ENCODE results near the gene MGAT4B.

The MGAT4B gene

DNA sequence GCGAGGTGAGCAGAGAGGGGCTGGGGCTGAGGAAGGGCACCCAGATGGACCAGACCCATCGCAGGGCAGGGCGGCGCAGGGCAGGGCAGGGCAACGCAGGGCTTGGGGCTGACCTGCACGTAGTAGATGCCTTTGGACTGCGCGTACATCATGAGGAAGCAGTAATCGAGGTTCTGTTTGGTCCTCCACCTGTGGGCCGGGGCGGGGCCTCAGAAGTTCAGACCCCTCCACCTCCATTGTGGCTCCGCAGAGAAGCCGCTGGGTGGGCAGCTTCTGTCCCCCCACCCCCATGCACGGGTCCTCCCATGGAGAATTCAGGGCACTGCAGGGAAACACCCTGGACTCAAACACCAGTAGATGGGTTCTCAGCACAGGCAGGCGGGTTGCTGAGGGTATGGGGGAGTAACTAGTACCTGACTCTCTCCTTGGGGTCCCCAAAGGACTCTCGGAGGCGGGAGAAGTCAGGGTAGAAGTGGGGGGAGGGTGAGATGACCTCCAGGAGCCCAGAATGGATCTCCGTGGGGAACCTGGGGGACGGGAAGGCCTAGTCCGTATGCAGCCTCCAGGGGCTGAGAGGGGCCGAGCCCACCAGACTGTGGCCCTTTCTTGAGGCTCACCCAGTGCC lies 6.5 kb downstream of the MGAT4B start:
- H3K79me2 ChIP-seq (ENCODE audit: control insufficient read depth, insufficient read depth, low read length, poor library complexity): peaks cover 10% of the 10 kb centered on the region
- WGBS (ENCODE audit: extremely low coverage, insufficient coverage, insufficient read length): no CpG with 5 or more reads among the region's 21 CpGs
- no peak overlapping the region for H3K9ac ChIP-seq (ENCODE audit: low read length)
- peaks cover 13 to 21% of the 10 kb centered on the region in 2 experiments for H3K4me1 ChIP-seq (ENCODE audit: control insufficient read depth in 1 of 2, insufficient read depth in 2 of 2, low read length in 2 of 2)
- H2BK120ac ChIP-seq (ENCODE audit: insufficient read depth, low read length, poor library complexity): no peak overlapping the region
- no peak overlapping the region for H4K91ac ChIP-seq (ENCODE audit: low read depth, low read length)
- H3K79me1 ChIP-seq (ENCODE audit: low read length): peaks cover 7% of the 10 kb centered on the region
- H4K8ac ChIP-seq (ENCODE audit: low read depth, low read length): no peak overlapping the region
- H2AFZ ChIP-seq (ENCODE audit: insufficient read depth, low read length, poor library complexity): no peak overlapping the region
- H2BK12ac ChIP-seq (ENCODE audit: low read length): no peak overlapping the region
- H2BK5ac ChIP-seq (ENCODE audit: low read depth, low read length, poor library complexity): no peak overlapping the region
- peaks cover 63% of the 10 kb centered on the region in 2 experiments for H3K36me3 ChIP-seq (ENCODE audit: control insufficient read depth in 1 of 2, insufficient read depth in 2 of 2, low read length in 2 of 2)
- no peak overlapping the region for H2AK5ac ChIP-seq (ENCODE audit: low read length)
- no peak overlapping the region for H3K14ac ChIP-seq (ENCODE audit: low read length)
- no peak overlapping the region for H3K4me3 ChIP-seq (ENCODE audit: low read depth, low read length)
- H3K4ac ChIP-seq (ENCODE audit: low read depth, low read length): no peak overlapping the region
- no peak overlapping the region for H3K27ac ChIP-seq (ENCODE audit: low read depth, low read length)
- H3K18ac ChIP-seq (ENCODE audit: low read length): no peak overlapping the region
- H3K27me3 ChIP-seq (ENCODE audit: insufficient read depth, low read length): no peaks in the 10 kb centered on the region
- DNase-seq: no peak
- H3K4me2 ChIP-seq (ENCODE audit: low read length): no peak overlapping the region
- no peak overlapping the region for H3K23ac ChIP-seq (ENCODE audit: low read length)
- H3K9me3 ChIP-seq (ENCODE audit: insufficient read depth, low read depth, low read length): no peaks in the 10 kb centered on the region
- H4K12ac ChIP-seq (ENCODE audit: low read depth, low read length): no peak overlapping the region

DNA sequence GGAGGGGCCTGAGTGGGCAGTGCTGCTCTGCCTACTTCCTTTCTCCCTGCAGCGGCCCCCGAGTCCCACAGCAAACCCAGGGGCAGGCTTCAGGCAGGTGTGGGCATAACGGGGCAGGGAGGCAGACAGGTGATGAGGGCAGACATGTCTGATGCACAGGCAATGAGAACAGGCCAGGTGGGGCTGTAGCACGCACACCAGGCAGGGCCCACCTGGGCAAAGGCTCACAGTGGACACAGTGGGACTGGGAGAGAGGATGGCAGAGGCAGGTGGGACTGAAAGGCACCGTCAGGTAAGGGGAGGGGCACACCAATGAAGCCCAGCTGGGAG lies 7.1 kb downstream of the MGAT4B start:
- WGBS (ENCODE audit: extremely low coverage, insufficient coverage, insufficient read length): no CpG with 5 or more reads among the region's 5 CpGs
- no peak overlapping the region for H3K23ac ChIP-seq (ENCODE audit: low read length)

DNA sequence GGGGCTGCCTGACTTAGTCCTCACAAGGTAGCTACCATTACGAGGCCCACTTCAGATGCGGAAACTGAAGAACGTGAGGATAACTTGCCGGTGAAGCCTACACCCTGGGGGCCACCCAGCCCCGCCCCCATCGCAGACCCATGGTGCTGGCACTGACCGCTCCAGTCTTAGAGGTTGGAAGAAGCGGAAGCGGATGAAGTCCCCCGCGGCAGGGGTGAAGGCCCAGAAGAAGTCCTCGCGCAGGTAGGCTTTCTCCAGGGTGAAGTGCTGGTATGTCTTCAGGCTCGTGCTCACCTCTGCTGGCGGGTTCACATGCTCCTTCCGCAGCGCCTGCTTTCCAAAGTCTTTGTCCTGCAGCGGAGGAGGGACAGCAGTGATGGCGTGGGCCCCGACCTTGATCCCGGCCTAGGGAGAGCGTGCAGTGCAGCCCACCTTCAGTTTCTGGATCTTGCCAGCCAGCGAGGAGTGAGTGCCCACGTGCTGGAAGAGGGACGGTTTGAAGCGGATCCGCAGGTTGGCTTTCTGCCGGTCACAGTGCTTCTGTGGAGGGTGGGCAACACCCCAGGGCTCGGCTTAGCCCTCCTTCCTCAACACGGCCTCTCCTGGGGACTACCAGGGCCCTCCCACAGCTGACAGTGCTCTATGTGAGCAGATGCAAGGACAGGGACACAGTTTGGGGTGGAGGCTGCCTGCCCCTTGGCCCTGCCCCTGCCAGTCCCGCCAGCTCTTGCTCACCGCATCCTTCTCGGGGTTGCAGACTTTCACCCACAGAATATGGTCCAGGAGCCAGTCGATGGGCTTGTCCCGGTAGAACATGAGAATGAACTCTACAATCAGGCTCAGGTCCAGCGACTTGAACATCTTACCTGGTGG lies 7.7 kb downstream of the MGAT4B start:
- H3K79me2 ChIP-seq (ENCODE audit: control insufficient read depth, insufficient read depth, low read length, poor library complexity): peaks cover 6% of the 10 kb centered on the region
- H3K4me2 ChIP-seq (ENCODE audit: low read length): no peak overlapping the region
- no peak overlapping the region for H3K14ac ChIP-seq (ENCODE audit: low read length)
- H2BK120ac ChIP-seq (ENCODE audit: insufficient read depth, low read length, poor library complexity): no peak overlapping the region
- H3K23ac ChIP-seq (ENCODE audit: low read length): no peak overlapping the region
- no peaks in the 10 kb centered on the region for H3K27me3 ChIP-seq (ENCODE audit: insufficient read depth, low read length)
- H3K4ac ChIP-seq (ENCODE audit: low read depth, low read length): no peak overlapping the region
- H4K12ac ChIP-seq (ENCODE audit: low read depth, low read length): no peak overlapping the region
- peaks cover 14 to 18% of the 10 kb centered on the region in 2 experiments for H3K4me1 ChIP-seq (ENCODE audit: control insufficient read depth in 1 of 2, insufficient read depth in 2 of 2, low read length in 2 of 2)
- H3K9me3 ChIP-seq (ENCODE audit: insufficient read depth, low read depth, low read length): no peaks in the 10 kb centered on the region
- no CpG with 5 or more reads among the region's 36 CpGs for WGBS (ENCODE audit: extremely low coverage, insufficient coverage, insufficient read length)
- H2AK5ac ChIP-seq (ENCODE audit: low read length): no peak overlapping the region
- H4K8ac ChIP-seq (ENCODE audit: low read depth, low read length): no peak overlapping the region
- H2BK5ac ChIP-seq (ENCODE audit: low read depth, low read length, poor library complexity): no peak overlapping the region
- H3K36me3 ChIP-seq (ENCODE audit: control insufficient read depth in 1 of 2, insufficient read depth in 2 of 2, low read length in 2 of 2): peaks cover 60 to 61% of the 10 kb centered on the region in 2 experiments
- DNase-seq: no peak
- no peak overlapping the region for H2BK12ac ChIP-seq (ENCODE audit: low read length)
- H3K79me1 ChIP-seq (ENCODE audit: low read length): peaks cover 7% of the 10 kb centered on the region
- no peak overlapping the region for H4K91ac ChIP-seq (ENCODE audit: low read depth, low read length)
- H3K18ac ChIP-seq (ENCODE audit: low read length): no peak overlapping the region
- H3K27ac ChIP-seq (ENCODE audit: low read depth, low read length): no peak overlapping the region
- H2AFZ ChIP-seq (ENCODE audit: insufficient read depth, low read length, poor library complexity): no peak overlapping the region
- no peak overlapping the region for H3K4me3 ChIP-seq (ENCODE audit: low read depth, low read length)
- no peak overlapping the region for H3K9ac ChIP-seq (ENCODE audit: low read length)

More for the DNA sequence above, 7.1 kb downstream of the MGAT4B start:
- Histone ChIP-seq H2BK120ac (ENCODE audit: insufficient read depth, low read length, poor library complexity) (no peak overlapping the region), H3K79me2 (ENCODE audit: control insufficient read depth, insufficient read depth, low read length, poor library complexity) (peaks cover 6% of the 10 kb centered on the region), H3K4ac (ENCODE audit: low read depth, low read length) (no peak overlapping the region), H3K27ac (ENCODE audit: low read depth, low read length) (no peak overlapping the region), H4K8ac (ENCODE audit: low read depth, low read length) (no peak overlapping the region), H2BK5ac (ENCODE audit: low read depth, low read length, poor library complexity) (no peak overlapping the region), H3K4me2 (ENCODE audit: low read length) (no peak overlapping the region), H3K4me3 (ENCODE audit: low read depth, low read length) (no peak overlapping the region), H3K14ac (ENCODE audit: low read length) (no peak overlapping the region), H2AK5ac (ENCODE audit: low read length) (no peak overlapping the region), H3K4me1 (ENCODE audit: control insufficient read depth in 1 of 2, insufficient read depth in 2 of 2, low read length in 2 of 2) (peaks cover 14 to 20% of the 10 kb centered on the region in 2 experiments), H3K9ac (ENCODE audit: low read length) (no peak overlapping the region), H2BK12ac (ENCODE audit: low read length) (no peak overlapping the region), H2AFZ (ENCODE audit: insufficient read depth, low read length, poor library complexity) (no peak overlapping the region), H4K12ac (ENCODE audit: low read depth, low read length) (no peak overlapping the region), H3K36me3 (ENCODE audit: control insufficient read depth in 1 of 2, insufficient read depth in 2 of 2, low read length in 2 of 2) (peaks cover 63% of the 10 kb centered on the region in 2 experiments), H3K27me3 (ENCODE audit: insufficient read depth, low read length) (no peaks in the 10 kb centered on the region), H4K91ac (ENCODE audit: low read depth, low read length) (no peak overlapping the region), H3K9me3 (ENCODE audit: insufficient read depth, low read depth, low read length) (no peaks in the 10 kb centered on the region), H3K79me1 (ENCODE audit: low read length) (peaks cover 7% of the 10 kb centered on the region), H3K18ac (ENCODE audit: low read length) (no peak overlapping the region)
- no peak for DNase-seq

DNA sequence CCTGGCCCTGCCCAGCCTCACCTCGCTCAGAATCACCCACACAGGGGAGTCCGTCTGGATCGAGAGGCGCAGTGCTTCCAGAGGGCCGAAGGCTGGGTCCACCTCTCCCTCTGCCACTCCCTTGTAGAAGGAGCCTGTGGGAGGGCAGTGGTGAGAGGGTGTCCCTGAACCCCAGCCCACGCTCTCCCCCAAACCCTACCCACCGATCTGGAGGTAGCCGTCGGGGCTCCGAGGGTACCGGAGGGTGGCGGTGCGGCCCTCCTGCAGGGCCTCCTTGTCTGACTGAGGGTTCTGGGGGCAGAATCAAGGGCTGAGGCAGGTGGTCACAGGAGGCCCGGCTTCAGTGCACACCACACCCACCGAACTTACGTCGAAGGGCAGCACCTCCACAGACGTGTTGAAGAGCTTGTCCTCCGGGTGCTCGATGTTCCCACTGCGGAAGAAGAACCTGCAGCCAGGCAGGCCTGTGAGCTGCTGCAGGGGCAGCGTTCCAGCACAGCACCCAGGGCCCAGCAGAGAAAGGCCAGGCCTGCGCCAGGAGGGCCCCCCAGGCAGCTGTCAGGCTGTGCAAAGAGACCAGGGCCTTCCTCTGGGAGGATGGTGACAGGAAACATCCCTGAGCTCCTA lies 8.4 kb downstream of the MGAT4B start:
- Histone ChIP-seq H3K4ac (ENCODE audit: low read depth, low read length) (no peak overlapping the region), H2AK5ac (ENCODE audit: low read length) (no peak overlapping the region), H3K18ac (ENCODE audit: low read length) (no peak overlapping the region), H3K23ac (ENCODE audit: low read length) (no peak overlapping the region), H2BK12ac (ENCODE audit: low read length) (no peak overlapping the region), H4K12ac (ENCODE audit: low read depth, low read length) (no peak overlapping the region), H3K9ac (ENCODE audit: low read length) (no peak overlapping the region), H3K27ac (ENCODE audit: low read depth, low read length) (no peak overlapping the region), H3K27me3 (ENCODE audit: insufficient read depth, low read length) (no peaks in the 10 kb centered on the region), H3K4me3 (ENCODE audit: low read depth, low read length) (no peak overlapping the region), H2AFZ (ENCODE audit: insufficient read depth, low read length, poor library complexity) (no peak overlapping the region), H3K79me2 (ENCODE audit: control insufficient read depth, insufficient read depth, low read length, poor library complexity) (peaks cover 4% of the 10 kb centered on the region), H4K91ac (ENCODE audit: low read depth, low read length) (no peak overlapping the region), H3K4me1 (ENCODE audit: control insufficient read depth in 1 of 2, insufficient read depth in 2 of 2, low read length in 2 of 2) (peaks cover 11 to 15% of the 10 kb centered on the region in 2 experiments), H3K14ac (ENCODE audit: low read length) (no peak overlapping the region), H2BK5ac (ENCODE audit: low read depth, low read length, poor library complexity) (no peak overlapping the region), H3K79me1 (ENCODE audit: low read length) (peaks cover 7% of the 10 kb centered on the region), H3K4me2 (ENCODE audit: low read length) (no peak overlapping the region), H2BK120ac (ENCODE audit: insufficient read depth, low read length, poor library complexity) (no peak overlapping the region), H3K36me3 (ENCODE audit: control insufficient read depth in 1 of 2, insufficient read depth in 2 of 2, low read length in 2 of 2) (peaks cover 59 to 60% of the 10 kb centered on the region in 2 experiments), H4K8ac (ENCODE audit: low read depth, low read length) (no peak overlapping the region), H3K9me3 (ENCODE audit: insufficient read depth, low read depth, low read length) (no peaks in the 10 kb centered on the region)
- WGBS (ENCODE audit: extremely low coverage, insufficient coverage, insufficient read length): no CpG with 5 or more reads among the region's 23 CpGs
- no peak for DNase-seq

Measured in trophoblast cell (in vitro differentiated cells and primary cell).